LNCaP clone FGC (cell line): ENCODE results near the gene LAYN.

Source experiments
- DNase-seq: peaks from one replicate; pipeline ENCODE4 v3.0.0-alpha.2; 2011; ENCODE audit warnings: low read depth
- H3K4me3 ChIP-seq: 2 replicates; pipeline ENCODE4 v1.5.1; 2011; ENCODE audit warnings: mild to moderate bottlenecking, low read depth, low read length, control low read depth
- CTCF ChIP-seq: IDR thresholded peaks from 2 replicates; pipeline ENCODE4 v1.5.1; 2012; ENCODE audit warnings: mild to moderate bottlenecking; ENCODE audit not compliant: control insufficient read depth, insufficient read depth; ENCODE audit errors: extremely low read depth

The LAYN gene

GRCh38 chr11:111549196-111549868, 8.8 kb downstream of the LAYN start:
- no peak for DNase-seq
- H3K4me3 ChIP-seq: no peak overlapping the region
- no peak for TF ChIP-seq CTCF

GRCh38 chr11:111549869-111550203, 9.3 kb downstream of the LAYN start:
- H3K4me3 ChIP-seq: no peak overlapping the region
- DNase-seq: no peak
- TF ChIP-seq CTCF: no peak

- DNase-seq: no peak
- TF ChIP-seq CTCF: no peak
- no peak overlapping the region for H3K4me3 ChIP-seq
These were observed 9.7 kb downstream of the LAYN start for GRCh38 chr11:111550258-111550657.

- no peak overlapping the region for H3K4me3 ChIP-seq
- no peak for TF ChIP-seq CTCF
- DNase-seq: no peak
These were observed 14.0 kb downstream of the LAYN start for GRCh38 chr11:111554532-111554931.

- no peak overlapping the region for H3K4me3 ChIP-seq
- no peak for TF ChIP-seq CTCF
- DNase-seq: no peak
These were observed 14.7 kb downstream of the LAYN start for GRCh38 chr11:111555255-111555654.

GRCh38 chr11:111557425-111558111, 17.0 kb downstream of the LAYN start:
- H3K4me3 ChIP-seq: no peak overlapping the region
- no peak for TF ChIP-seq CTCF
- no peak for DNase-seq
